ENCODE results near the gene ZC3H13.

- TF ChIP-seq CTCF (IDR thresholded peaks at IDR 0.05) (no peak), EP300 (IDR thresholded peaks at IDR 0.05) (no peak)
Observed at GRCh38 chr13:46088821-46089562, 36.4 kb upstream of the ZC3H13 start.
